H1 (cell line): ENCODE results near the gene DCDC1.

Source experiments
- JUN ChIP-seq: IDR thresholded peaks from 2 replicates; pipeline ENCODE4 v1.6.1; 2011; ENCODE audit warnings: low read depth, mild to moderate bottlenecking, improper control_type of control experiment, low read length
- RBBP5 ChIP-seq: IDR thresholded peaks from 2 replicates; pipeline ENCODE4 v1.7.1; 2012; ENCODE audit warnings: low read depth, mild to moderate bottlenecking, inconsistent platforms, low read length, moderate library complexity, borderline replicate concordance

GRCh38 chr11:30908272-30908671 lies 461.3 kb downstream of the DCDC1 start:
- no peak for TF ChIP-seq RBBP5
- no peak for TF ChIP-seq JUN
